T-helper 2 cell treated with Interferon-gamma antibody and Interleukin-4, amounts not matched to agents 100 ng/mL and 5 ng/mL, for 36 hours (primary cell): ENCODE measurements around the gene PDYN. TPM values are rescaled to one million over a fixed set of nuclear protein-coding genes. Genes with fewer than 3 reads are reported as not detected.

Experiments used
- intact Hi-C: fragments of 100-400 bp; cut with micrococcal nuclease; formaldehyde crosslinking; loops from one replicate; pipeline ENCODE4 v1.15.1; 2023
- total RNA-seq: library from RNA; stranded (reverse); gene quantifications from 2 replicates; pipeline ENCODE4 v1.2.3, GENCODE V29; 2022

Gene PDYN
- total RNA-seq, 1 donor from 2014 or later = not detected

GRCh38 chr20:1952737-1953530 lies 40.9 kb downstream of the PDYN start:
- intact Hi-C loops = no loop called here

- intact Hi-C loops = no loop called here
These were observed 42.3 kb downstream of the PDYN start for GRCh38 chr20:1951436-1952115.

- intact Hi-C loops = no loop called here
These were observed 43.0 kb downstream of the PDYN start for GRCh38 chr20:1950836-1951235.

- intact Hi-C loops = no loop called here
These were observed 44.3 kb downstream of the PDYN start for GRCh38 chr20:1949347-1950100.

- intact Hi-C loops = no loop called here
These were observed 46.4 kb downstream of the PDYN start for GRCh38 chr20:1947535-1947846.

- intact Hi-C loops = no loop called here
These were observed 46.9 kb downstream of the PDYN start for GRCh38 chr20:1946762-1947534.

GRCh38 chr20:1946442-1946761 lies 47.5 kb downstream of the PDYN start:
- intact Hi-C loops = no loop called here

GRCh38 chr20:1945660-1946059 lies 48.2 kb downstream of the PDYN start:
- intact Hi-C loops = no loop called here

GRCh38 chr20:1945134-1945618 lies 48.7 kb downstream of the PDYN start:
- intact Hi-C loops = no loop called here

GRCh38 chr20:1944345-1945091 lies 49.3 kb downstream of the PDYN start:
- intact Hi-C loops = no loop called here

GRCh38 chr20:1943275-1944002 lies 50.4 kb downstream of the PDYN start:
- intact Hi-C loops = no loop called here

- intact Hi-C loops = no loop called here
These were observed 51.2 kb downstream of the PDYN start for GRCh38 chr20:1942486-1943274.

GRCh38 chr20:1942061-1942460 lies 51.8 kb downstream of the PDYN start:
- intact Hi-C loops = no loop called here

GRCh38 chr20:1941226-1941625 lies 52.6 kb downstream of the PDYN start:
- intact Hi-C loops = no loop called here

- intact Hi-C loops = no loop called here
These were observed 53.3 kb downstream of the PDYN start for GRCh38 chr20:1940581-1940980.

- intact Hi-C loops = no loop called here
These were observed 54.6 kb downstream of the PDYN start for GRCh38 chr20:1939270-1939595.

- intact Hi-C loops = no loop called here
These were observed 55.2 kb downstream of the PDYN start for GRCh38 chr20:1938464-1939269.

GRCh38 chr20:1937316-1937976 lies 56.4 kb downstream of the PDYN start:
- intact Hi-C loops = no loop called here
